Activated CD4-positive, alpha-beta T cell treated with anti-CD3 and anti-CD28 coated beads, Interleukin-2, amount 50 U/mL, for 1 hour (primary cell): ENCODE measurements around the gene NOM1.
"Not testable (repeated sequence)": the region's sequence is repeated elsewhere in the genome, so short reads cannot be mapped to it uniquely, and the experiment has no call there.

Experiments
- DNase-seq: peaks from one replicate; pipeline ENCODE4 v3.0.0-alpha.2; 2020

Gene NOM1

GRCh38 chr7:156940421-156941122 lies 8.9 kb upstream of the NOM1 start:
- no peak for DNase-seq

DNA sequence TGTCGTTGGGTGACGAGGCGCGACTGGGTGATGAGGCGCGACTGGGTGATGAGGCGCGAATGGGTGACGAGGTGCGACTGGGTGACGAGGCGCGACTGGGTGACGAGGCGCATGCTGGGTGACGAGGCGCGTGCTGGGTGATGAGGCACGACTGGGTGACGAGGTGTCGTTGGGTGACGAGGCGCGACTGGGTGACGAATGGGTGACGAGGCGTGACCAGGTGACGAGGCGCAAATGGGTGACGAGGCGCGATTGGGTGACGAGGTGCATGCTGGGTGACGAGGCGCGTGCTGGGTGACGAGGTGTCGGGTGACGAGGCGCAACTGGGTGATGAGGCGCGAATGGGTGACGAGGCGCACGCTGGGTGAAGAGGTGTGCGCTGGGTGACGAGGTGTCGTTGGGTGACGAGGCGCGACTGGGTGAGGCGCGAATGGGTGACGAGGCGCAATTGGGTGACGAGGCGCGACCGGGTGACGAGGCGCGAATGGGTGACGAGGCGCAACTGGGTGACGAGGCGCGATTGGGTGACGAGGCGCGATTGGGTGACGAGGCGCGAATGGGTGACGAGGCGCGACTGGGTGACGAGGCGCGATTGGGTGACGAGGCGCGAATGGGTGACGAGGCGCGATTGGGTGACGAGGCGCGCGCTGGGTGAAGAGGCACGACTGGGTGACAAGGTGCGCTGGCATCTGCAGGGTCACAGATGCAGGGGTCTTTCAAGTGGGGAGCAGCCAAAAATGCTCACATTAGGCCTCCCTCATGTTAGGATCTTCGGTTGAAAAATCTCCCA lies 7.9 kb upstream of the NOM1 start:
- no peak for DNase-seq

- DNase-seq: no peak
These were observed 6.8 kb upstream of the NOM1 start for GRCh38 chr7:156942708-156943090.

- no peak for DNase-seq
These were observed 6.1 kb upstream of the NOM1 start for GRCh38 chr7:156943091-156944041.

- DNase-seq: no peak
These were observed 4.6 kb upstream of the NOM1 start for GRCh38 chr7:156944876-156945275.

DNA sequence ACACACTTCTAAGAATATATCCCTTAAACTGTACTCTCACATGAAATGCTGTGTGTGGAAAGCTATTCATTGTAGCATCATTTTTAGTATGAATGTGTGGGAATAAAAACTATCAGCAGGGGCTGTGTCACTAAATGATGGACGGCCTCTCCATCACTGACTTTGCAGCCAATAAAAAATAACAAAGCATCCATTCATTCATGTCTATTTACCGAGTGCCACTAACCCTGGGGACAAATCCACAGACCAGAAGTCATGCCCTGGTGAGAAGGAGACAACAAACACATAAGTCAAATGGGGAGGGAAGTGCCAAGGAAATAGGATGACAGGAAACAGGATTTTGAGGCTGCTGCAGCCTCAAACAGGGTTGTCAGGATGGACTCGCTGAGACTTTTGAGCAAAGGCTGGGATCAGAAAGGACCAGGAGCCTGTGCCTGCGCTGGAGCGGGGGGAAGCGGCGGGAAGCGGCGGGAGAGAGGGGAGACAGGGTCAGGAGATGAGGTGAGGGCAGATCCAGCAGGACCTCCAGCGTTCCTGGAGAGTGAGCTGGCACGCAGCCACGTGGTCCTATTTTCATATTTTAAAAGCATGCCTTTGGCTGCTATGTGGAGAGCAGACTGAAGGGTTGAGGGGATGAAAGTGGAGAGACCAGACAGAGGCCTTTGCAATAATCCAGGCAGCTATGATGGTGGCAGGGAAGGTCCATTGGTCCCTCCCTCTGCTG lies 2.2 kb upstream of the NOM1 start:
- no peak for DNase-seq

GRCh38 chr7:156948361-156948760 lies 1.2 kb upstream of the NOM1 start:
- no peak for DNase-seq

- no peak for DNase-seq
These were observed 908 bp downstream of the NOM1 start for GRCh38 chr7:156950381-156950858.

DNA sequence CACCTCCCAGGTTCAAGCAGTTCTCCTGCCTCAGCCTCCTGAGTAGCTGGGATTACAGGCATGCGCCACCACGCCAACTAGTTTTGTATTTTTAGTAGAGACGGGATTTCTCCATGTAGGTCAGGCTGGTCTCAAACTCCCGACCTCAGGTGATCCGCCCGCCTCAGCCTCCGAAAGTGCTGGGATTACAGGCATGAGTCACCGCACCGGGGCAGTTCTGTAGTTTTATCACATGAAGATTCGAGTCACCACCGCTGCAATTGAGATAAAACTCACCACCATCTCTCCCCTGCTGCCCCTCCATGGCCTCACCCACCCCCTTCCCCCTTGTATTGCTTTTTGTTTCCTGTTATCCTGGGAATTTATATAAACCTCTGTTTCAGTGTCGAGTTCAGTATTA lies 3.7 kb downstream of the NOM1 start:
- DNase-seq: not testable (repeated sequence)

GRCh38 chr7:156954941-156955340 lies 5.4 kb downstream of the NOM1 start:
- no peak for DNase-seq

DNA sequence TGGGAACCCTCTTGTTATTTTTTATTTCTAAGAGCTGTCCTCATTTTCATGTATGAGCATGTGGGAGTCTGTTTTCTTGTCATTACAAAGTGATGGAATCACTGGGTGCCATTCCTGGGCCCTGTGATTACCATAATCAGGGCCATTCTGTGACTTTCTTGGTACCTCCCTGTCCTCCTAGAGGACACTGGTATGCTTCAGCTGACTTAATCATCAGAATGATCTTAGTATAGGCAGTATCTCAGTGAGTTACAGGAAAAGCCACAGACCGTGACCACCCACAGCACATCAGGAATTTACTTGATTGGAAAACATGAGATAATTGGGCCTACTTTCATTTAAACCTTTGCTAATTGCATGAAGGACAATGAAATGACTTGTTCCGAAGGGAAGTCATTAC lies 7.2 kb downstream of the NOM1 start:
- no peak for DNase-seq

- DNase-seq: no peak
These were observed 12.6 kb downstream of the NOM1 start for GRCh38 chr7:156962145-156962544.

DNA sequence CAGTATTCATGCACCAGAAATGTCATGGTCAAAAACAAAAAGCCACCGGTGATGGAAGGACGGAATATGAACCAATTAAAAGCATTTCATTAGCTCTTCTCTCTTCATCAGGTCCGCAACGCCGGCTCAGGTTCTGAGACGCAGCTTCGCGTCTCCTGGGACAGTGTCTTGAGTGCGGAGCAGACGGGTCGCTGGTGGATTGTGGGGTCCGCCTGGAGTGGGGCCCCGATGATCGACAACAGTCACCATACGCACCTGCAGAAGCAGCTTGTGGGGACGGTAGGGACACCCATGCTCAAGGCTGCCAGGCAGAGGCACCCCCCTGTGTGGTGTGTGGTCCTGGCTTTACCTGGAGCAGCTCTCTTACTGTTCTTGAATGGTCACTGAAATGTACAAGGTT lies 13.4 kb downstream of the NOM1 start:
- no peak for DNase-seq

DNA sequence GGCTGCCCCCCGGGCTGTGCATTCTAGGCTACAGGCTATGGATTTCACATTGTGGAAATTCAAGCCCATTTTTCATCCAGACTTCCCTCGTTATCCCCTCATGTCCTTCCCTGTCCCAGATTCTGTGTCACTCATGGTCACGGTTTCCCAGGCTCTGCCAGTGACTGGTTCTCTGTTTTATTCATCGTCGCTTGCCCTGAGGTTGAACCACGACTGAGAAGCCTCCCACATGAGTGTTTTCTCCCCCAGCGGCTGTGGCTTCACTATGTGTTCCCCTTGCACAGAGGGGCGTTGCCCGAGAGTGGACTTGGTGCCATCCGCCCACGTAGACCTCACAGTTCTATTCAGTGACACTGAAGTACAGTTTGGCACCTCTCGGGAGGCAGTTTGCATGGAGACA lies 14.0 kb downstream of the NOM1 start:
- no peak for DNase-seq

DNA sequence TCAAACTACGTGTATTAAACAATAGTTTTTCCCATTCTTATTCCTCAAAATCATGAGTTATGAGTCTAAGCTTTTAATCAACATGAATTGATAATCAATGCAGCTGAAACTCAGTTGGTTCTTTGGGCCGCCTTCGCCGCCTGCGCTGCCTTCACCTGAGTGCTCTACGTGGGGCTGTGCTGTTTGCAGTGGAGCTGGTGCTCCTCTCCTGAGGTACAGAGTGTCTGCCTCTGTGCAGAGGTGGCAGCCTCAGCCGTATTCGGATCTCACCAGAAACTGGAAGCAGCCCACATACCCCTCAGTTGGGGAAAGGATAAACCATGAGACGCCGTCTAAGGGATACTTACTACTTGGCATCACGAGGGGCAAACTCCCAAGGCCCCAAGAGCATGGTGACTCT lies 15.5 kb downstream of the NOM1 start:
- no peak for DNase-seq

DNA sequence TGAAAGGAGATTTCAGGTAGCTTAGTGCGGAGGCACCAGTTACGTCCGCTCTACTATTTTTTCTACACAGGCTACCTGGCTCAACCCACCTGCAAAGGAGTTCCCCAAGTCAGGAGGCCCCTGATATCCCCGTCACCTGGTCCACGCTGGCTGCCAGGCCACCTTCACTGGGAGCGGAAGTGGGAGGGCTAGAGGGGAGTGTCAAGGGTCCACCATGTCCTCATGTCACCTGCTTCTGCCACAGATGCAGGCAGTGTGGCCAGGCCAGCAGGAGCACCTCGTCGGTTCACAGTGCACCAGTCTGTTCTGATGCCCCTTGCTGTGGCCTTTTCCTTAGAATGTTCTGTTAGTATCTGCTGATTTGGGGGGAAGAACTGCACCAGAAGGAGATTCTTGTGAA lies 16.9 kb downstream of the NOM1 start:
- DNase-seq: no peak

GRCh38 chr7:156968183-156968582 lies 18.7 kb downstream of the NOM1 start:
- DNase-seq: no peak

GRCh38 chr7:156969972-156970420 lies 20.5 kb downstream of the NOM1 start:
- no peak for DNase-seq

DNA sequence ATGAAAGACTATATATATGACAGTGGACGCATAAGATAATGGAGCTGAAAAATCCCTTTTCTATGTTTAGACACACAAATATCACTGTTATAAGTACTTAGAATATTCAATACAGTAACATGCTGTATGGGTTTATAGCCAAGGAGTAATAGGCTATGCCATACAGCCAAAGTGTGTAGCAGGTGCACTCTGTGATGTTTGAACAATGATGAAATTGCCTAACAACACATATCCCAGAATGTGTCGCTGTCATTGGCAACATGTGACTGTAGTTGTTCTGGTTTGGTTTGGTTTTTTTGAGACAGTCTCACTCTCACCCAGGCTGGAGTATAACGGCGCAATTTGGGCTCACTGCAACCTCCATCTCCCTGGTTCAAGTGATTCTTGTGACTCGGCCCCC lies 26.1 kb downstream of the NOM1 start:
- no peak for DNase-seq

GRCh38 chr7:156979007-156979606 lies 29.6 kb downstream of the NOM1 start:
- DNase-seq: no peak

DNA sequence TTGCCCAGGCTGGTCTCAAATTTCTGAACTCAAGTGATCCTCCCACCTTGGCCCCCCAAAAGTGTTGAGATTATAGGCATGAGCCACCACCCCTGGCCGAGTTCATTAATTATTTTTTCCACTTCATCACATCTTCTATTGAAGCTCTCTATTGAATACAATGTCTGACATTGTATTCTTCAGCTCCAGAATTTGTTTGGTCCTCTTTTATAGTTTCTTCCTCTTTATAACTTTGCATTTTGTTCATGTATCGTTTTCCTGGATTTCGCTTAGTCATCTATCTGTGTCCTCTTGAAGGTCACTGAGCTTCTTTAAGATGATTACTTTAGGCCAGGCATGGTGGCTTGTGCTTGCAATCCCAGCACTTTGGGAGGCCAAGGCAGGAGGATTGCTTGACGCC lies 30.2 kb downstream of the NOM1 start:
- DNase-seq: no peak
